Inflammatory macrophage treated with lipopolysaccharide for 1 hour (primary cell): ENCODE results near the gene RRAS.
A peak's percentile ranks its signal among the peaks of the same experiment; 100 is the strongest.

ENCODE experiments used
- DNase-seq, 2 donors: peaks; one replicate each; pipeline ENCODE4 v3.0.0-alpha.2; 2020 to 2022

RRAS gene

GRCh38 chr19:49593233-49594113 lies 46.5 kb downstream of the RRAS start:
- DNase-seq = peak; percentile 85 to 88

- DNase-seq = no peak
Measured at GRCh38 chr19:49592486-49593232, 47.3 kb downstream of the RRAS start.

GRCh38 chr19:49591731-49592485 lies 48.0 kb downstream of the RRAS start:
- DNase-seq = peak; percentile 9 to 22

DNA sequence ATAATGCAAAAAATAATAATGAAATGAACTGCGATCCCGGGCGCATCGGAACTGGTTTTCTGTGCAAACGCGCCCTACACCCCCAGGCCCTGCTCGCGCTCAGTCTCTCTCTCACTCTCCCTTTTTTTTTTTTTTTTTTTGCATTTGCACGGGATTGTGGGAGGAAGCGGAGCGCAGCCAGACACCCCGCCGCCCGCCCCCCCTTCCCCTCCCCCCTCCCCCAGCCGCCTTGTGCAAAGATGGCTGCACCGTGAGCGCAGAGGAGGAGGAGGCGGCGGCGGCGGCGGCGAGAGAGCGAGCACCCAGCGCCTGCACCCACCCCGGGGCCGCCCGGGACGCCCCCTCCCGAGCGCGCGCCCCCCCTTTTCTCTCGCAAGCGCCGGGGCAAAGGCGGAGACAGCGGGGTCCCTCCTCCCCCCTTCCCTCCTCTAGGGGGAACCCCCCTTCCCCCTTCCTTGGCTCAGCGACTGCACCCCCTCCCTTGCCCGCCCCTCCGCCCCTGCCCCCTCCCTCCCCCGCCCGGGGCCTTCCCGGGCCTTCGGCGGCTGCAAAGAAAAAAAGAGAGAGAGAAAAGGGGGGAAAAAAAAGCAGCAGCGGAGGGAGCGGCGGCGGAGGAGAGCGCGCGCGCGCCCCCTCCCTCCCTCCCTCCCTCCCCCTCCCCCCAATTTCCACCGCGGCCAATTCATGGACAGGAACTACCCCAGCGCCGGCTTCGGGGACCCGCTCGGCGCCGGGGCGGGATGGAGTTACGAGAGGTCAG lies 48.8 kb downstream of the RRAS start, which contains the start of gene PRR12:
Gene PRR12 (plus strand): TSS at position 212 of the 760 bp plus-strand sequence. CDS start 473 bp downstream, at position 685.
- peak; percentile 35 to 46 for DNase-seq

DNA sequence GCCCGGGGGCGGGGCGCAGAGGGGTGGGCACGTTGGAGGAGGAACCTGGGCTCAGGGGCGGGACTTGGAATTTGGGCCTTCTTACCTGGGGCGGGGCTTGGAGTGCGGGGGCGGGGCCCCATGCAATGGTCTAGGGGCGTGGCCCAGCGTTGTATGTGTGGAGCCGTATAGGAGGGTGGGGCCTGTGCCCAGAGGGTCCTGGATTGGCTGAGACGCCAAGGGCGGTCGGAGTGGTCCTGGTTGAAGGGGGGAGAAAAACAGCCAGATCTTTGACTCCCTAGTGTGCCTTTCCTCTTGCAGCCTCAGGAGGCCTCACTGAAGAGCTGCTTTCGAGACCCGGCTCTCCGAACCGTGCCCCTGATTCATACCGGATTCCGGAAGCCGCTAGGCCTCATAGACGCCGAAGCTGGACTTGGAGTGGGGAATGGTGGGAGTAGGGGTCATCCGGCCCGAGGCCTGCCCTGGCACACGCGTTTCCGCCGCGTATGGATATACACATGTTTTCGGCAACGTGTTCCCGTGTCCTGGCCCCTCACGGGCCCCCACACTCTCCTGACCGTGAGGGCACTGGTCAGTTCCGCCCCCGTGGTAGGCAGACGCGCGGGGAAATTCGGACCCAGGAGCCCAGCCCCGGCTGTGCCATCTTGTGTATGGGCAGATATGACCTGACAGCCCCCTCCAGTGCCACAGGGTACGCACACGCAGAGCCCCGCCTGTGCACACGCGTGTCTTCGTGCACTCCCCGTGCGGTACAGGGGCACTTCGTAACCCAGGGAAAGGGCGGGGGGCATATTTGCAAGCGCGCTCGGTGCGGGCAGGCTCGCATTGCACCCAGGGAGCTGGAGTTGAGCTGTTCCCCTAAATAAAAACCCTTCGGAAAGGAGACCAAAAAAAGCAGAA lies 49.6 kb downstream of the RRAS start:
- peak; percentile 91 to 97 for DNase-seq

DNA sequence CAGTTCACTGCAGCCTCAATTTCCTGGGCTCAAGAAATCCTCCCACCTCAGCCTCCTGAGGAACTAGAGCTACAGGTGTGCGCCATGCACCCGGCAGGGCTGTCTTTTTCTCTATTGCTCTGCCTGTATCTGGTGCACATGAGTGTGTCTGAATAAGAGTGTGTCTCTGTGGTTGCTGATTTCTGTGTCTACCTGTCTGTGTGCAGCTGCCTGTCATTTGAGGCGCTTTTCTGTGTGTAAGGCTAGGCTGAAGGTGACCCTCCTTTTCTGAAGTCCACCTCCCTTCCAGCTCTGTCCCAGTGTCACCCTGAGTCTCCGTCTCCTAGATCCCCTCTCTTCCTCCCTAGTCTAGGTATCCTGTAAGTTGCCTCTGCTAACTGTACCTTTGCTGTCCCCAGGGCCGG lies 50.4 kb downstream of the RRAS start:
- DNase-seq = no peak

DNA sequence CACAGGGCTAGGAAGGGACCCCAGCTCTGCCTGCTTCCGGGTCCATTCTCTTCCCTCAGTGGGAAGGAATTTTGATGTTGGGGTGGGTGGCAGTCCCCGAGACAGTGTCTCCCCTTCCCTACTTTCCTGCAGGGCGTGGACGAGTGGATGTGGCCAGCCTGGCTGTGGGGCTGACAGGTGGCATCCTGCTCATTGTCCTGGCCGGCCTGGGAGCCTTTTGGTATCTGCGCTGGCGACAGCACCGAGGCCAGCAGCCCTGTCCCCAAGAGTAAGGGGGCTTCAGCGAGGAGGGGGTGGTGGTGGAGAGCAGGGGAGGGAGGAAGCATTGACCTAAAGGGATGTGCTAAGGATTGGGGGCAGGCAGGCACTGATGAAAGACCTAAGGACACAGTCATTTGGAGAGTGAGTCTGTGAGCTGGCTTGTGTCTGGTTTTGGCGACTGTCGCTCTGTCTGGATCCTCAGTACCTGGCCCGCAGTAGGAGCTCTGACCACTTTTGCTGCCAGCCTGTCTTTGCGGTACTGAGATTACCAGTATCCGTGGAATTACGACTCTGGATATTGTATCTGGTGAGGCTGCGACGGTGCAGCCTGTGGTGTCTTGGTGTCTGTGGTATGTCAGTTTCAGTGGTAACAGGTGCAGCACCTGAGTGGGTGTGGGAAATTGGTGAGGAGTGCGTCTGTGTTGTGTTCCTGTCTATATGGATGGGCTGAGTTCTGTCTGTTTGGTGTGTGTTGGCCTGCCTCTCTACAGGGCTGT lies 51.4 kb downstream of the RRAS start:
- no peak for DNase-seq

GRCh38 chr19:49587227-49587626 lies 52.7 kb downstream of the RRAS start:
- DNase-seq = no peak
